HG03280 (cell line): Measurements from ENCODE around the gene TMEM186.
A peak's percentile ranks its signal among the peaks of the same experiment; 100 is the strongest.
"Not testable (repeated sequence)": the region's sequence is repeated elsewhere in the genome, so short reads cannot be mapped to it uniquely, and the experiment has no call there.

Source experiments
- ATAC-seq: cut with Tn5 transposase; IDR thresholded peaks from one replicate; pipeline ENCODE4 v1.9.1; 2021; ENCODE audit warnings: mild to moderate bottlenecking, moderate library complexity; ENCODE audit not compliant: unreplicated experiment

TMEM186 gene, protein sequence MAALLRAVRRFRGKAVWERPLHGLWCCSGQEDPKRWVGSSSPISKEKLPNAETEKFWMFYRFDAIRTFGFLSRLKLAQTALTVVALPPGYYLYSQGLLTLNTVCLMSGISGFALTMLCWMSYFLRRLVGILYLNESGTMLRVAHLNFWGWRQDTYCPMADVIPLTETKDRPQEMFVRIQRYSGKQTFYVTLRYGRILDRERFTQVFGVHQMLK

DNA sequence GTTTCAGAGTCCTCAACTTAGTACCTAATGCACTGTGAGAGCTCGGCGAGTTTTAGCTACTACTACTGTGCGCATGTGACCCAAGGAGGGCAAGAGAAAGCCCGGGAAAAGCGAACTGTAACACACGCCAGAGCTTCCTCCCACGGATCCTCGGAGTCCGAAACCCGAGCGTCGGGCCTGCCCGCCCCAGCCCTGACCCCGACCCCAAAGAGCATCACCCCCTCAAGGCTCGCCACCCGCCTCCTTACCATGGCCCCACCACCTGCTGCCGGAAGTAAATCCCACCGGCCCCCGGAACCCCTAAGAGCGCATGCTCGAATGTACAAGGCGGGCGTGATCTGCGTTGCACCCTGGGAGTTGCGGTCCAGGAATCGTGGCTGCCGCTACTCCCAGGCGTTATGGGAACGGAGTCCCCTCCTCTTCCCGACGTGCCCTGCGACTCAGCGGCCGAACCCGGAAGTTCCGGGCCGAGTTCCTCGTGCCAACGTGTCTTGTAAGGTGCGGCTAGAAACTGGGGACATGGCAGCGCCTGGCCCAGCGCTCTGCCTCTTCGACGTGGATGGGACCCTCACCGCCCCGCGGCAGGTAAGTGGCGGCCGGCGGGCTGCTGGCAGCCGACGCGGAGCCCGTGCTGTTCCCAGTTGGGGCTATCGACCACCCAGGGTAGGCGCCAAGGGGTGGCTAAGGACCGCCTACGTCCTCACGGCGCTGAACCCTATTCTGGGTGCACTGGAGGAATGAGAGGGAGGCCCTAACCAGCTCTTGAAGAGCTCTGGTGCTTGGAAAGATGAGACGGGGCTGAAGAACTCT, at the start of gene TMEM186, which contains the start of gene PMM2:
Gene TMEM186 (minus strand): TSS at position 276 of the 810 bp plus-strand sequence. CDS start 25 bp downstream, at position 251.
Gene PMM2 (plus strand): TSS at position 476 of the 810 bp plus-strand sequence. CDS start 44 bp downstream, at position 520.
- peak; percentile 94 for ATAC-seq

DNA sequence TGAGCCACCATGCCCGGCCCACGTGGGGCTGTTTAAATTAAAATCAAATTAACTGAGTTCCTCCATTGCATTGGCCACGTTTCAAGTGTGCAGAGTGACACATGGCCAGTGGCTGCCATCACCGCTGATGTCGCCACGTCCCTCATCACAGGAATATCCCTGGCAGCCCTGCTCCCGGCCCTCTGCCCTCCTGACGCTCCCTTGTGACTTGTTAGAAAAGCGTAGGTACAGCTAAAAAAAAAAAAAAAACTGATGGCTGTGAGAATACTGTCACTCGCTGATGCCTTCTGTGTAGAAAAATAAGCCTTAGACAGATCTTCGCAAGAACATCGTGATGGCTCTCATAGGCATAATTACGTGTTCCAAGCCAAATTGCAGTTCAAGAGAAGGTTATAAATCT, 49.7 kb upstream of the TMEM186 start:
- ATAC-seq = no peak

- ATAC-seq = no peak
Measured at GRCh38 chr16:8846401-8846932, 49.0 kb upstream of the TMEM186 start.

GRCh38 chr16:8845699-8846298, 48.4 kb upstream of the TMEM186 start:
- ATAC-seq = no peak

DNA sequence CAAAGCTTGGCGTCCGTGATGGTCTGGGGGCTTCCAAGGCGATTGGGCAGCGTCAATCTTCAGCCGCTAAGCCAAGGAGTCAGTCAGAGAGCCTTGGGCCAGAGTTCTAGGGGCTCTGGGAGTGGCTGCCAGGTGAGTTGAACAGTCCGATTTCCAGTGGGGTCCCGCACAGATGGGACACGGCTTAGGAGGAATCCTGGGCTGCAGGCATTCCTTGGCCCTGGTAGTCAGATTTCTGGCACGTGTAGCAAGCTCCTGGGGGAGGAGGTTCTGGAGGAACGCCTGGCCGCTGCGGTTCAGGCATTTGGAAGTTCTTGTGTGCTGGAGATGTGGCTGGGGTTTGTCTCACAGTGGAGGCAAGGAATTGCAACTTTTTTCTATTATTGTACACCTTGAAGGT, 45.9 kb upstream of the TMEM186 start:
- ATAC-seq = not testable (repeated sequence)

- not testable (repeated sequence) for ATAC-seq
Measured at GRCh38 chr16:8842016-8842415, 44.6 kb upstream of the TMEM186 start.

DNA sequence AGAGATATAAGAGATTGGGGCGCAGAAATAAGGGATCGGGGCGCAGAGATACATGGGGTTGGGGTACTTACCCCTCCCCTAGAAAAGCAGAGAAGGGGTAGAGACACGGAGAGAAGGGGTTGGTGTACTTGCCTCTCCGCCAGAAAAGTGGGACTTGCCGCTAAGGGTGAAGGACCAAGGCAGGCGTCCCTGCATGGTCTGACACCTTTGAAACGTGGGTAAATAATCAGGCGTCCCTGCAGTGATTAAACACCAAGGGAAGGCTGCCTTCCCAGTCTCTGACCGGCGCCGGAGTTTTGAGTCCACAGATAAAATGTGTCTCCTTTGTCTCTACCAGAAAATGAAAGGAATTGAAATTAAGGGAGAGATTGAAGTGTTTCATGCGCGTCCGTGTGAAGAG, 40.2 kb upstream of the TMEM186 start:
- ATAC-seq = not testable (repeated sequence)

GRCh38 chr16:8836797-8837196, 39.4 kb upstream of the TMEM186 start:
- not testable (repeated sequence) for ATAC-seq

- ATAC-seq = no peak
Measured at GRCh38 chr16:8832717-8833105, 35.3 kb upstream of the TMEM186 start.

DNA sequence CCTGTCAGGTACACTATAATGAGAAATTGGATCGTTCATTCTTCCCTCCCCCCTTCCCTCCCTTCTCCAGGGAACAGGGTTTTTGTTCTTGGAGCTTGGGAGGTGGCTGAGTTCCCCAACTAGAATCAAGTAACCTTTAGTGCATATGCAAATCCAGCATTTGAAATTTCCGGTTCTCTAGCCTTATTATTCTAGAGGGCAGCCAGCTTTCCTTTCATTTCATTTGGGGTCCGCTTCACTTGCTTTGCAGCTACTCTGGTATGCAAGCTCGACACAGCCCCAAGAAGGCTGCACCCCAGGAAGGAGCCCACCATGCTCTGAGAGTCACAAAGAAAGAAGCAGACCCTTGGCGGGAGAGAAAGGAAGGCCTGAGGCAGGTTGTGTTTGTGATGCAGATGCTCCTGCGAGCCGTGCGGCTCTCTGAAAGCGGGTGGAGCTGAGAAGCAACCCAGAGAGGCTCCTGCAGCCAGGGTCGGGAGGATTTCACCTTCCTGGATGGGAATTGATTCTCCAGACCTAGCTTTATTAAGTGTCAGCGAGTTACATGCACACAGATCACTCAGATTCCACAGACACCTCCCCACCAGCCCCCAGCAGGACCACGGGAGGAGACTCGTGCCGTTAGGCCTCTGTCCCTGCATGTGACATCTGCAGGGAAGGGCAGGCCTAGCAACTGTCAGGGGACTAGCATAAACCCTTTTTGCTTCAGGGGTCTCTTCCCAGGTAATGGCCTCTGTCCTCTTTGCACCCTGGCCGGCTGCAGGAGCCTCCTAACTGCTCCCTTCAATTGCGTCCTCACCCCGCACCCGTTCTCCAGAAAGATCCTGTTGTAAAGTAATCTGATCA, 34.7 kb upstream of the TMEM186 start:
- ATAC-seq = no peak

- ATAC-seq = no peak
Measured at GRCh38 chr16:8831450-8831849, 34.0 kb upstream of the TMEM186 start.

DNA sequence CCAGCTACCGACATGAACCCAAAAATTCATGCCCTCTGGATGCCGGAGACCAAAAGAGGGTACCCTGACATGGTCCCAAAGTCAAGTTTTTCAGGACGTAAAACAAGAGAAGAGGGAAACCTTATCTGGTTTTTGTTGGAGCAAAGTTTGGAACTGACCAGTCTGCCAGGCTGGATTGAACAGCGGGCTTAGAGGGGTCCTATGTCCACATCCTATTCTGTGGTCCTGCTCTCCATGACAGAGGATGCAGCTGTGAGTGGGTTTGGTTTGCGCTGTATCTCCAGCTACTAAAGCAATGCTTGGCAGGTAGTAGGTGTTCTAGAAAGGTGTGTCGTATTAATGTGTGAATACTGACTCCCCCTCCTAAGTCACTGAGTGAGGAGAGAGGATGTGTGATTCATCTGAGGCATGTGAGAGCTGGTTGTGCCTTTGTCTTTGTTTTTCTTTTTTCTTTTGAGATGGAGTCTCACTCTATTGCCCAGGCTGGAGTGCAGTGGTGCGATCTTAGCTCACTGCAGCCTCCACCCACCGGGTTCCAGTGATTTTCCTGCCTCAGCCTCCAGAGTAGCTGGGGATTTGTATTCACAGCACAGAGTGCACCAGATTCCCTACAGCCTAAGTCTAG, 31.2 kb upstream of the TMEM186 start:
- ATAC-seq = no peak

GRCh38 chr16:8826278-8826879, 28.9 kb upstream of the TMEM186 start:
- no peak for ATAC-seq

DNA sequence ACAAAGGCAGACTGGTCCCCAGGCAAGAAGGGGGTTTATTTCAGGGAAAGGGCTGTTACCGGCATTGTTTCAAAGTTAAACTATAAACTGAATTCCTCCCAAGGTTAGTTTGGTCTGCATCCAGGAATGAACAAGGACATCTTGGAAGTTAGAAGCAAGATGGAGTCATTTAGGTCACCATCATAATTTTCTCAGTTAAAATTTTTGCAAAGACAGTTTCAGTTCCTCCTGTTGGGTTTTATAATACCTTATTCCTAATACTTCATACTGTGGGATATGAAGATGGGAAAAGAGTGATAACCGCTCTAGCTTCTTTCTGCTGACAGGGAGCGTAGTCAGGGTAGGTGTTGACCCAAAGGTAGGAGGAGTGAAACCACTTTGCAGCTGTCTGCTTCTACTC, 25.0 kb upstream of the TMEM186 start:
- ATAC-seq = no peak

DNA sequence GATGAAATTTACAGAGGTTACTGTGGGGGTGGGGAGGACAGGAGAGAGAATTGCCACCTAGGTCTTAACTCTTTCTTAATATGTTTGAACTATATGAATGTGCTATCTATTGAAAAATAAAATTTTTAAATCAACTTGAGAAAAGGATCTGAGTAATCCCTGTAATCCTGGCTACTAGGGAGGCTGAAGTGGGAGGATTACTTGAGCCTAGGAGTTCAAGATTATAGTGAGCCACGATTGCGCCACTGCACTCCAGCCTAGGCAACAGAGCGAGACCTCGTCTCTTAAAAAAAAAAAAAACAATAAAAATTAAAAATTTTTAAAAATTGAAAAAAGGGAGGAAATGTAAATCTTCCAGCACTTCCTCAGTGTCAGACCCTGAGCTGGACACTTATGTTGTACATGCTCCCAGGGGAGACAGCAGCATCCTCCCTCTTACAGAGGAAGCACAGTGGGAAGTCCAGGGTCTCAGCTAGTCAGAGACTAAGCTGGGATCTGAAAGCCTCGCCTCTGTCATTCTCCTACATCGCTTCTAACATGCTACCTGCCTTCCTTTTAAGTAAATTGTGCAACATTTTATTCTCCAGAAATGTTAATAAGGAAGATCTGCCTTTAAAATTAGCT, 22.1 kb upstream of the TMEM186 start:
- ATAC-seq = no peak

- ATAC-seq = peak; percentile 64
Measured at GRCh38 chr16:8818504-8819270, 21.2 kb upstream of the TMEM186 start.

DNA sequence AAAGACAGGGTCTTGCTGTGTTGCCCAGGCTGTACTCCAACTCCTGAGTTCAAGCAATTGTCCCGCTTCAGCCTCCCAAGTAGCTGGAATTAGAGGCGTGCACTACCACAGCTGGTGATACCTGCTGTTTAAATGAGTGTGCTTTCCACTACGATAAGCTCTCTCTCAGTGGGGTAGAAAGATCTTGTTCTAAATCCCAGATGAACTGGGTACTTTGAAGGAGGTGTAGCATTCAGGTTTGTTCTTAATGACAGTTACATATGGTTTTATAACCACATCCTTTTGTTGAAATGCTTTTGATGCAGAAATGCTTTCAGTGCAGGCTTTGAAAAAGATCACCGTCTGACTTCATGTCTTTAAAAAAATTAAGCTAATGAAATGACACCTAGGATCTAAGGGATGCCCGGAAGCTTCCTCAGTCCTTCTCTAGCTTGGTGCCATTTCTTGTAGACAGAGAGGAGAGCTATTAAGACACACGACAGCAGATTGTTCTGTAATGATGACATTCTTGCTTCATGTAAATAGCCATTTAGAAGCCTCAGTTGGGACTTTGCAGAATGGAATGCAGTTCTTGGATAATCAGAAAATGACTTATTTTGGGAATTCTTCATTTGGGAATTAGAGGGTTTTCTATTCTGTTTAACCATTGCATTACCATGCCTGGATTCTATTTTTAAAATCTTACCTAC, 19.7 kb upstream of the TMEM186 start:
- no peak for ATAC-seq
